Measurements from ENCODE around the gene TMEM245. TPM values are rescaled to one million over a fixed set of nuclear protein-coding genes. Genes with fewer than 3 reads are reported as not detected.

TMEM245 gene
- total and polyA plus RNA-seq, 7 donors = 6.0 to 77.8 (median 43.5) TPM

DNA sequence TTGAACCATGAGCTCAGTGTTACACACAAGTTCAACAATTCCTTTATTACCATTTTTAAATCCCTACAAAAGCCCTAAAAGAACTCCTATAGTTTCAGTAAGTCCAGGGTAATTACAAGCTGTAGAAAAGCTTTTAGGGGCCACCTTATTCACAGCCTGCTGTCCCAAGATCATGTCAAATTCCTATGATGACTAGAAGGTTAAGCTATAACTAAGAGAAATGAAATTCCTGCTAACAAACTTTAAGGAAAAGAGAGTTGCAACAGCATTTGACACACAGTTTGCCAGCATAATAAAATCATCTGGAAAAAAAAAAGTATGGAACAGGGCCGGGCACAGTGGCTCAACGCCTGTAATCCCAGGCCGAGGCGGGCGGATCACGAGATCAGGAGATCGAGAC is 31.5 kb downstream of the TMEM245 start:
- intact Hi-C loops (cut with DNase I) = no loop called here
- no peaks in the 10 kb centered on the region for H3K27me3 ChIP-seq (ENCODE audit: insufficient read depth in 3 of 3, low read length in 2 of 3)
- no peaks in the 10 kb centered on the region for H3K9me3 ChIP-seq
- DNase-seq = no peak
- TF ChIP-seq, protein P1, sequence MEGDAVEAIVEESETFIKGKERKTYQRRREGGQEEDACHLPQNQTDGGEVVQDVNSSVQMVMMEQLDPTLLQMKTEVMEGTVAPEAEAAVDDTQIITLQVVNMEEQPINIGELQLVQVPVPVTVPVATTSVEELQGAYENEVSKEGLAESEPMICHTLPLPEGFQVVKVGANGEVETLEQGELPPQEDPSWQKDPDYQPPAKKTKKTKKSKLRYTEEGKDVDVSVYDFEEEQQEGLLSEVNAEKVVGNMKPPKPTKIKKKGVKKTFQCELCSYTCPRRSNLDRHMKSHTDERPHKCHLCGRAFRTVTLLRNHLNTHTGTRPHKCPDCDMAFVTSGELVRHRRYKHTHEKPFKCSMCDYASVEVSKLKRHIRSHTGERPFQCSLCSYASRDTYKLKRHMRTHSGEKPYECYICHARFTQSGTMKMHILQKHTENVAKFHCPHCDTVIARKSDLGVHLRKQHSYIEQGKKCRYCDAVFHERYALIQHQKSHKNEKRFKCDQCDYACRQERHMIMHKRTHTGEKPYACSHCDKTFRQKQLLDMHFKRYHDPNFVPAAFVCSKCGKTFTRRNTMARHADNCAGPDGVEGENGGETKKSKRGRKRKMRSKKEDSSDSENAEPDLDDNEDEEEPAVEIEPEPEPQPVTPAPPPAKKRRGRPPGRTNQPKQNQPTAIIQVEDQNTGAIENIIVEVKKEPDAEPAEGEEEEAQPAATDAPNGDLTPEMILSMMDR (IDR thresholded peaks at IDR 0.05) = no peak
- no peak overlapping the region for H3K4me3 ChIP-seq
- ATAC-seq = no peak
- H3K36me3 ChIP-seq (ENCODE audit: insufficient read depth in 1 of 2, low read depth in 1 of 2) = peaks cover 3 to 80% of the 10 kb centered on the region in 2 donors
- 93 to 97% (median 96%) methylated on average over 7 of the region's 7 CpGs for WGBS, 3 donors
- H3K4me1 ChIP-seq = peaks cover 11% of the 10 kb centered on the region
- H3K27ac ChIP-seq = no peak overlapping the region

DNA sequence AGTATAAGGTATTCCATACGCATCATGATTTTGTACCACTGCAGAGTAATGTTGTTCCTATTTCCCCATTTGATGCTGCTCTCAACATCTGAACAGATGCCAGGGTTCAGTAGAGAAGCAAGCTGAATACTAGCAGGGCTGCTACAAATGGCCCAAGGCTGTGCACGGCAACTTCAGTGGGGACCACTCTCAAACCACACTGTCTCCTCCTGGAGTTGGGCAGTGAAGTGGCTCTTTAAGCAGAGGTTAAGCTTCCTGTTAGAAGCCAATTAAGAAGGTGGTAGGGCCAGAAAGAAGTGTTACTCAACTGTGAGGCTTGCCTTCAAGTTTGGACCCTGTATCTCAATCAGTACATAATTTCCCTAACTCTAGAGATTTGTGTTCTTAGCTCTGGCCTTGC is 32.0 kb downstream of the TMEM245 start:
- Histone ChIP-seq H3K27me3 (ENCODE audit: insufficient read depth in 3 of 3, low read length in 2 of 3) (no peaks in the 10 kb centered on the region), H3K27ac (no peak overlapping the region), H3K4me3 (no peak overlapping the region), H3K9me3 (no peaks in the 10 kb centered on the region), H3K36me3 (ENCODE audit: insufficient read depth in 1 of 2, low read depth in 1 of 2) (peaks cover 3 to 76% of the 10 kb centered on the region in 2 donors), H3K4me1 (peaks cover 9% of the 10 kb centered on the region)
- intact Hi-C loops (cut with DNase I) = no loop called here
- WGBS, 3 donors = 95 to 99% (median 96%) methylated on average over 2 of the region's 2 CpGs
- TF ChIP-seq, protein P1 (IDR thresholded peaks at IDR 0.05) = no peak
- no peak for DNase-seq
- no peak for ATAC-seq

DNA sequence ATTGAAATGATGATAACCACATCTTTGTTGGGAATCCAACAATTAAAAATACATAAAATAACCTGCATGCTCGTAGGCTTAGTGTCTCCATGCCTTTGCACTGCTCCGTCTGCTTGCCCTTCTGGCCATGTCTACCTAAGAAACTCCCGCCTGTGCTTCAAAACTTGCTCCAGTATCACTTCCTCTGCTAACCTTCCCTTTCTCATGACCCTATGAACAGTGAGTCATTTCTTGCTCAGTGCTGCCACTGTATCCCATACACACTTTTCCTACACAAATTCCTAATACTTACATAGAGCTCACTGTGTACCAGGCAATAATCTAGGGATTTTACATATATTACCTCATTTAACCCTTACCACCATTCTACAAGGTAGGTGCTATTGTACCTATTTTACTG is 33.5 kb downstream of the TMEM245 start:
- DNase-seq (no peak), ATAC-seq (peak in 2 of 4 donors; percentile 47 to 49)
- H3K4me1 ChIP-seq = no peaks in the 10 kb centered on the region
- 89 to 94% (median 93%) methylated on average over 3 of the region's 3 CpGs for WGBS, 3 donors
- no peak overlapping the region for H3K4me3 ChIP-seq
- H3K27me3 ChIP-seq (ENCODE audit: insufficient read depth in 3 of 3, low read length in 2 of 3) = no peaks in the 10 kb centered on the region
- H3K27ac ChIP-seq = no peak overlapping the region
- no peaks in the 10 kb centered on the region for H3K9me3 ChIP-seq
- TF ChIP-seq, protein P1 (IDR thresholded peaks at IDR 0.05) = no peak
- intact Hi-C loops (cut with DNase I) = no loop called here
- H3K36me3 ChIP-seq (ENCODE audit: insufficient read depth in 1 of 2, low read depth in 1 of 2) = peaks cover 3 to 80% of the 10 kb centered on the region in 2 donors

DNA sequence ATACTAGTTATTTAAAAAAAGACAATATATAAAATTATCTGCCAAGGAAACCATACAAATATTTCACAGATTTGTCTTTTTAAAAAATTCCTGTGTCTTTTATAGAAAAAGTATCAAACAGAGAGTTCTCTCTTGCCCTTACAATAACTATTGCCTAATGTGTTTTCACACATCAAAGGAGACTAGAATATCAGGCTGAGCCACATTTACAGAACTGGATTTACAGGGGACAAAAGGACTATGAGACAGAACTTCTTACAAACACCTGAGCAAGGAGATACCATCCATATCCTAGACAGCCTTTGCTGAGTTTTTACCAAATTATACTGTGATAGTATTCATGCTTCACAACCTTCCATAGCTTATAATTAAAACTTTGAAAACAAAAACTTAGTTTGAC is 34.2 kb downstream of the TMEM245 start:
- TF ChIP-seq, protein P1 (IDR thresholded peaks at IDR 0.05) = no peak
- H3K4me1 ChIP-seq = no peaks in the 10 kb centered on the region
- peaks cover 3 to 80% of the 10 kb centered on the region in 2 donors for H3K36me3 ChIP-seq (ENCODE audit: insufficient read depth in 1 of 2, low read depth in 1 of 2)
- intact Hi-C loops (cut with DNase I) = no loop called here
- H3K4me3 ChIP-seq = no peak overlapping the region
- DNase-seq = no peak
- H3K27ac ChIP-seq = no peak overlapping the region
- ATAC-seq = no peak
- no peaks in the 10 kb centered on the region for H3K27me3 ChIP-seq (ENCODE audit: insufficient read depth in 3 of 3, low read length in 2 of 3)
- H3K9me3 ChIP-seq = no peaks in the 10 kb centered on the region

DNA sequence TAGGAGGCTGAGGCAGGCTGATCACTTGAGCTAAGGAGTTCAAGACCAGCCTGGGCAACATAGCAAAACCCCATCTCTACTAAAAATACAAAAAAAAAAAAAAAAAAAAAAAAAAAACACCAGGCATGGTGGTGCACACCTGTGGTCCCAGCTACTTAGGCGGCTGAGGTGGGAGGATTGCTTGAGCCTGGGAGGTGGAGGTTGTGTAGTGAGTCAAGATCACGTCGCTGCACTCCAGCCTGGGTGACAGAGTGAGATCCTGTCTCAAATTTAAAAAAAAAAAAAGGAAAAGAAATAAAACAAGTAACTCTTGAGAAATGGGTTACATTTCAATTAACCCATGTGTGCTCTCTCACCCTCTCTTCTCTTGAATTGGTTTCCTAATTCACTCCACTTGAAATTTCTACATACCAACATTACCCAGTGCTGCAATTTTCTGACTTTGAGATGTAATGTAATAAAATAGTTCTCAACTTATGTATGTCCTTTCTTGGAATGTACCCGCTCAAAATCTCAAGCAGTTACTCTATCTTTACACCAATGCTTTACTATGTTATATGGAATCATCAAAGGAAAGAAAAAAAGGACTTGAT is 35.8 kb downstream of the TMEM245 start:
- Histone ChIP-seq H3K4me1 (no peaks in the 10 kb centered on the region), H3K36me3 (ENCODE audit: insufficient read depth in 1 of 2, low read depth in 1 of 2) (peaks cover 3 to 80% of the 10 kb centered on the region in 2 donors), H3K9me3 (no peaks in the 10 kb centered on the region), H3K4me3 (no peak overlapping the region), H3K27ac (no peak overlapping the region), H3K27me3 (ENCODE audit: insufficient read depth in 3 of 3, low read length in 2 of 3) (no peaks in the 10 kb centered on the region)
- 94 to 98% (median 97%) methylated on average over 4 of the region's 4 CpGs for WGBS, 3 donors
- ATAC-seq (no peak), DNase-seq (no peak)
- TF ChIP-seq, protein P1 (IDR thresholded peaks at IDR 0.05) = no peak
- intact Hi-C loops (cut with DNase I) = no loop called here

All from psoas muscle (tissue), 8 donors.